ENCODE results near the gene KCTD6. TPM values are rescaled to one million over a fixed set of nuclear protein-coding genes. Genes with fewer than 3 reads are reported as not detected.

The KCTD6 gene
- total and polyA plus RNA-seq, 2 of the 8 experiments (the other 6 are each of a cell fraction or from before 2014, with no cell fraction given): 17.4 to 21.4 TPM

DNA sequence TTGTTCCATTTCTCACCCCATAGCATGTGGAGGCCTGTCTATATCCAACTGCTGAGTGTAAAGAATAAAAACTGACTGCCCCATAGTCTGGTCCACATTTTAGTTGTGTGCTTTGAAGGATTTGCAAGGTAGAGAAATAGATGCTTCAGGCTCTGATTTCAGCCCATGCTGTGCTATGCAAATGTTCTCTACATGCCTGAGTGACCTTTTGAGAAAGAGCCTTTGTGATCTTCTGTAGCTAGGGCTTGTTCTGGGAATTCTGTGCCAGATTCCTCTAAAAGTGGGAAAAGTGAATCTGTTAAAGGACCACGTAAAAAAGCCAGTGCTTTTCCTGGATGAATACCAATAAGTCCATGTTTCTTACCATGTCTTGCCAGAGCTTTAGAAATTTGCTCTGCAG is 5.2 kb downstream of the KCTD6 start:
- 0% methylated on average over 1 of the region's 1 CpG; no CpG with 5 or more reads in 1 of the 2 experiments for WGBS, 2 experiments (ENCODE audit: extremely low coverage in 1 of 2, insufficient coverage in 1 of 2, insufficient read length in 1 of 2, insufficient replicate concordance in 2 of 2, low coverage in 1 of 2, low lambda C conversion rate in 2 of 2, missing lambda C conversion rate in 1 of 2)
- Histone ChIP-seq H3K9me3 (ENCODE audit: insufficient read depth in 2 of 2, low read depth in 1 of 2, low read length in 1 of 2) (no peaks in the 10 kb centered on the region), H3K56ac (replicated peaks; ENCODE audit: insufficient read length, low read depth, low read length) (no peak overlapping the region), H3K36me3 (ENCODE audit: control insufficient read depth in 2 of 4, insufficient read depth in 4 of 4, low read length in 3 of 4) (peaks cover 0 to 23% (median 4%) of the 10 kb centered on the region in 4 experiments; a peak in 3 of 8 replicates), H3K27me3 (replicated peaks in 1 of 4; ENCODE audit: control insufficient read depth in 3 of 4, extremely low read depth in 1 of 4, insufficient read depth in 3 of 4, low read length in 3 of 4) (no peaks in the 10 kb centered on the region), H3K23ac (ENCODE audit: insufficient read length) (no peak overlapping the region), H2BK12ac (ENCODE audit: low read depth, low read length) (no peak overlapping the region), H2BK20ac (ENCODE audit: low read length) (peak overlapping the region; percentile 94), H3K4me2 (ENCODE audit: insufficient read depth in 1 of 2, low read depth in 2 of 2, low read length in 2 of 2) (peak overlapping the region; percentile 59 to 66), H2AFZ (ENCODE audit: low read length) (no peak overlapping the region), H3K9ac (replicated peaks in 1 of 4; ENCODE audit: extremely low read depth in 1 of 4, low read depth in 3 of 4, low read length in 3 of 4) (peak overlapping the region in 1 of 4 experiments; percentile 34; a peak in 2 of 7 replicates), H3K23me2 (ENCODE audit: low read depth, low read length) (peaks cover 4% of the 10 kb centered on the region; the same call in 1 of the 2 replicates), H2BK5ac (ENCODE audit: low read depth, low read length) (peak overlapping the region; percentile 82; the same call in 1 of the 2 replicates), H2BK120ac (replicated peaks; ENCODE audit: low read depth, low read length) (no peak overlapping the region), H4K91ac (replicated peaks; ENCODE audit: insufficient read length, low read length) (no peak overlapping the region), H3K79me1 (ENCODE audit: low read depth, low read length) (peaks cover 5% of the 10 kb centered on the region; the same call in 1 of the 2 replicates), H3K79me2 (ENCODE audit: control insufficient read depth in 1 of 2, insufficient read depth in 2 of 2, low read length in 2 of 2) (peaks cover 10 to 87% of the 10 kb centered on the region in 2 experiments), H4K5ac (ENCODE audit: insufficient read length, low read depth, low read length) (no peak overlapping the region), H3K27ac (ENCODE audit: low read depth, low read length) (no peak overlapping the region), H3K14ac (ENCODE audit: insufficient read length) (no peak overlapping the region), H2BK15ac (ENCODE audit: low read length) (peak overlapping the region; percentile 75; the same call in 1 of the 2 replicates), H2AK5ac (ENCODE audit: low read depth, low read length) (peak overlapping the region; percentile 88), H3K18ac (ENCODE audit: extremely low read depth, low read length) (peak overlapping the region; percentile 55; the same call in 1 of the 2 replicates), H3K4ac (replicated peaks; ENCODE audit: insufficient read length, low read depth, low read length) (peak overlapping the region; percentile 29), H3K4me3 (ENCODE audit: extremely low read depth in 1 of 4, insufficient read depth in 2 of 4, low read depth in 3 of 4, low read length in 4 of 4) (peak overlapping the region in 2 of 4 experiments; percentile 26 to 42; a peak in 3 of 8 replicates), H3K4me1 (replicated peaks in 1 of 4; ENCODE audit: control insufficient read depth in 3 of 4, insufficient read depth in 4 of 4, low read length in 3 of 4) (peaks cover 4 to 16% (median 10%) of the 10 kb centered on the region in 4 experiments; a peak in 6 of 7 replicates), H4K8ac (ENCODE audit: extremely low read depth, insufficient read depth, low read length) (no peak overlapping the region), H4K20me1 (replicated peaks in 1 of 2; ENCODE audit: control insufficient read depth in 1 of 2, insufficient read depth in 2 of 2, low read length in 2 of 2) (peaks cover 0 to 14% of the 10 kb centered on the region in 2 experiments)
- CTCF ChIA-PET (ENCODE audit: partially characterized antibody): interaction anchor here (0.7 to 8.7 kb wide), 5 partner anchors 29 to 544 kb away, joined by 3 to 68 read pairs (median 4); partner anchors contain the start of genes HTD2 and RPP14
- DNase-seq (ENCODE audit: low read depth in 1 of 2, low spot score in 2 of 2) (no peak), FAIRE-seq (peak; percentile 99)
- POLR2A ChIA-PET (ENCODE audit: partially characterized antibody): interaction anchor here (1.3 to 2.0 kb wide), 2 partner anchors 16 to 62 kb away, joined by 3 to 6 read pairs; no protein-coding TSS in a partner anchor
- TF ChIP-seq HDAC2 (IDR thresholded peaks at IDR 0.05; ENCODE audit: borderline replicate concordance in 1 of 2, low read depth in 2 of 2, low read length in 2 of 2): 0 out of 4 replicates have a peak, but pooled peaks of 1 of the 2 experiments have one; percentile 41
- peak; percentile 31; the same call in 1 of the 2 replicates for TF ChIP-seq TEAD4 (IDR thresholded peaks at IDR 0.05; ENCODE audit: low read depth, low read length)
- TF ChIP-seq TBP (IDR thresholded peaks at IDR 0.05; ENCODE audit: low read depth, low read length): no peak
- peak; percentile 49; the same call in 1 of the 2 replicates for TF ChIP-seq SP1 (IDR thresholded peaks at IDR 0.05; ENCODE audit: low read depth, low read length)
- no peak for TF ChIP-seq CHD1 (IDR thresholded peaks at IDR 0.05; ENCODE audit: low read depth, low read length)
- TF ChIP-seq SIX5 (IDR thresholded peaks at IDR 0.05; ENCODE audit: low read depth, low read length): no peak
